HEK293 (cell line): ENCODE results near the gene CDYL2.

Source experiments
- PRDM6 ChIP-seq: fragments of 450-650 bp; formaldehyde crosslinking; IDR thresholded peaks from 2 replicates; pipeline ENCODE4 v1.5.1; 2017; ENCODE audit warnings: missing biosample characterization, missing genetic modification characterization
- ZBTB49 ChIP-seq: fragments of 450-650 bp; formaldehyde crosslinking; IDR thresholded peaks from 2 replicates; pipeline ENCODE4 v1.5.1; 2016; ENCODE audit warnings: missing biosample characterization, missing genetic modification characterization, low read depth
- ZNF600 ChIP-seq: fragments of 450-650 bp; formaldehyde crosslinking; IDR thresholded peaks from 2 replicates; pipeline ENCODE4 v1.5.1; 2016; ENCODE audit warnings: missing biosample characterization, missing genetic modification characterization

- TF ChIP-seq ZBTB49 (tag by site-specific recombination) (no peak), ZNF600 (tag by site-specific recombination) (no peak), PRDM6 (no peak)
These were observed 241.3 kb downstream of the CDYL2 start for GRCh38 chr16:80563066-80563465.
